Stimulated activated CD4-positive, alpha-beta T cell treated with anti-CD3 and anti-CD28 coated beads, Interleukin-15, amount 100 ng/mL, for 48 hours (primary cell): ENCODE measurements around the gene PTX3.

Source experiments
- DNase-seq, 2 donors: peaks; one replicate each; pipeline ENCODE4 v3.0.0-alpha.2; 2020; ENCODE audit warnings: low read depth in 2 of 2

Gene PTX3

DNA sequence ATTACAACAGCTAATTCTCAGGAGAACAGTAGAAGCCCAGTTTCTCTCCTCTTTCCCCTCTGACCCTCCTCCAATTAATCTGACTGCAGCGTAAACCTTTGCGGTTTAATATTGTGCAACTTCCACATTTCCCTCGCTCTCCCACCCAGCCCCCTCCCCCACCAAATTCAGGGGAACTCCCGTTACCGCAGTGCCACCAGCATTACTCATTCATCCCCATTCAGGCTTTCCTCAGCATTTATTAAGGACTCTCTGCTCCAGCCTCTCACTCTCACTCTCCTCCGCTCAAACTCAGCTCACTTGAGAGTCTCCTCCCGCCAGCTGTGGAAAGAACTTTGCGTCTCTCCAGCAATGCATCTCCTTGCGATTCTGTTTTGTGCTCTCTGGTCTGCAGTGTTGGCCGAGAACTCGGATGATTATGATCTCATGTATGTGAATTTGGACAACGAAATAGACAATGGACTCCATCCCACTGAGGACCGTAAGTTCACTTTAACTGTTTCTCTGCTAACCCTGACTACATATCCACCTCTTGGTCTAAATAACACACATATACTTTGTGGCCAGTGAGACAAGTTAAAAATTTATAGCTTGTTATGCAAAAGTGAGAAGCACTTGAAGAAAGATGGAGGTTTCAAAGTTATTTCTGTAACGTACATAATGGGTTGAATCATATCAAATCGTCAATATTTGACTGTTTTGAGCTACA lies at the start of gene PTX3:
Gene PTX3, plus strand, starts transcription at position 268 of the 709 bp plus-strand sequence. Its CDS starts 84 bp downstream, at position 352.
- no peak for DNase-seq

DNA sequence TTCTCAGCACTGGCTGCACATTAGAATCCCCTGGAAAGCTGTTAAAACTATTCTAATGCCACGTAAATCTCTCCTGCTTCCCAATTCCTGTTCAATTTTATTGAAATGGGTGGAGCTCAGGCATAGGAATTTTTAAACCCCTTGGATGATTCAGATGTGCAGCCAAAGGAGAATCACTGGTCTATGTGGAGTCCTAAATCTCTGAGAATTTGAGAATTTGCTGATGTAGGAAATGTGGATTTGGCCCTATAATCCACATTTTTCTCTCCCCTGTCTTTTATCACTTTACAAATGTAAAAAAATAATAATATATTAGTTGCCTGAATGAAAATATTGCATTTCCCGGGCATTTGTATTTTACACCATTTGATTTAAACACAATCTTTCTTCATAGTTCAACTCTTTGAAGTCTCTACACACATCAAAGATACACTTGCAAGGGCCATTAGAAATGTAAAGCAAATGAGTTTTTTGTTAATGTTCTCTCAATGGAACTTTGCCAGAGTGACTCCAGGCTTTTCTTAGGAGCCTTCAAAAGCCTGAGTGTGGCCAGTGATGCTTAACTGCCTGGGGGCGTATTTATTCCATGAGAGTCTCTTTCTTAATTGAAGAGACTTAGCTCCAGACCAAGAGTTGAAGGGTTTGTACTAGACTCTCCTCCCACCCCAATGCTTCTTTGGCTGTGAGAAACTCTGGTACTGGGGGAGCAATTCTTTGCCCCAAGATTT lies 48.8 kb upstream of the PTX3 start:
- DNase-seq = no peak

DNA sequence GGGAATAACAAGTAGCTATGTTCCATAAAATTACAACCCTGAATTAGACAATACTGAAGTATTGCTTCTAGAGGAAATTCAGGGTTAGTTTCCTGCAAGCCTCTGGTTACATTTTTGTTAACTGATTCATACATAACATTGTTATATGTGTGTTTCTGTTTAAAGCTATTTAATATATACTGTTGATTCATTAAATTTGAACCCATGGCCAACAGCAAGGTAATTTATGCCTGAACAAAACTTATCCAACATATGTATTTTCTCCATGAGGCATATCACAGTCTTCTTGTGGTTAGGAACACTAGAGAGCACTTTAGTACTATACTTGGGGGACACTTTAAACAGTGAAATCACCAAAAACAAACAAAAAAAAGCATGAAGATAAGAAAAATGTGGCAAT lies 47.7 kb upstream of the PTX3 start:
- DNase-seq = no peak

DNA sequence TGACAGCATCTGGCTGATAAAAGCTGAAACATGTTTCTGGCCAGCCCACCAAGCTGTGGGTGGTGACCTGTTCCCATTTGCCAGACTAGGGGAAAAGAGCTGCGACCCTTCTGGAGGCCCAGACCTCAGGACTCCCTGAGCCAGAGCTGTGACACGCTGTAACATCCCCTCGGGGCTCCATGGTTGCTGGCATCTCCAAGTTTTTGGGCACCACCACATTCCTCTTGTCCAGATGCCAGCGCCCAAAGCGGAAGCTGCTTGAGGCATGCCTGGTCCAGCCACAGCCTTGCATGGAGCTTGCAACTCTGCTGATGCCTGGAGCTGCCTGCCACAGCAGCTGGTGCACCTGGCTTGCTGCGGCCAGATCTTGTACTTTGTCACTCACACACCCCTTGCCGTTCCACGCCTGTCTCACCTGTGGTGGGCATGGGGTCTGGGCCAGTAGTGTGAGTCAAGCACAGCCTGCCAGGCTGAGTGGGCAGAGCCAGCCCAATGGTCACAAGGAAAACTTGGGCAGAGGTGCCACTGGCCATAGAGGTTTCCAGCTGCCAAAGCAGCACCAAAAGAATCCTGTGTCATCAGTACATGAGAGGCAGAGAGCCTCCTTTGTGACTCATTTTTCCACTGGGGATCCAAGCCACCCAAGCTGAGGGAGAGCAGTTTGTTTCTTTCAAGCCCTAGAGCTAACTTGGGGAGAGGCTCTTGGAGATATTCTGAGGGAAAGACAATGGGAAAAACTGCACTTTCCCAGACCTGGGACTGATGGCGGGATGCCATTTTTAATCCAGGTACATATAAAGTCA lies 45.7 kb upstream of the PTX3 start:
- DNase-seq = no peak

DNA sequence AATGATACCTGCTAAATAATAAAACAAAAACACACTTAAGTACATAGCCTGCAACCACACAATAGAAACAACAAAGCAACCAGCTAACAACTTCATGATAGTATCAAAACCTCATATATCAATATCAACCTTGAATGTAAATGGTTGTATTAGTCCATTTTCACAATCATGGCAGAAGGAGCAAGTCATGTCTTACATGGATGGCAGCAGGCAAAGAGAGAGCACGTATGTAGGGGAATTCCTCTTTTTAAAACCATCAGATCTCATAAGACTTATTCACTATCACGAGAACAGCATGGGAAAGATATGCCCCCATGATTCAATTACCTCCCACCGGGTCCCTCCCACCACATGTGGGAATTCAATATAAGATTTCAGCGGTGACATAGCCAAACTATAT lies 44.5 kb upstream of the PTX3 start:
- no peak for DNase-seq

DNA sequence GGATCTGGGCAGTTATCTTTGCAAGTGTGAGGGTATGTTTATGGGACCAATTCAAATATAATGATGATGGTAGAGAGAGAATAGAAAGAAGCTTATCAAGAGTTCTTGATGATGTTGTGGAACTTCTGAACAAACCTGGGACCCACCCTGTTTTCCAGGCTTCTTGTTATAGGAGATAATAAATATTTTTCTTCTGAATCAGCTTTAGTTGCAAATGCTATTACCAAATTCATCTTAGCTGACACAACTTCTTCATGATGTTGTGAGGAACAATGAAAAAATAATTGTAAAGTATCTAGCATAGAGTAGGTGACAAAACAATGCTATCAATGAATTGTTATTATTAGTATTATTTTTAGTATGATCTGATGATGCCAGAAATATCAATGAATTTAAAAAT lies 43.5 kb upstream of the PTX3 start:
- DNase-seq = no peak

DNA sequence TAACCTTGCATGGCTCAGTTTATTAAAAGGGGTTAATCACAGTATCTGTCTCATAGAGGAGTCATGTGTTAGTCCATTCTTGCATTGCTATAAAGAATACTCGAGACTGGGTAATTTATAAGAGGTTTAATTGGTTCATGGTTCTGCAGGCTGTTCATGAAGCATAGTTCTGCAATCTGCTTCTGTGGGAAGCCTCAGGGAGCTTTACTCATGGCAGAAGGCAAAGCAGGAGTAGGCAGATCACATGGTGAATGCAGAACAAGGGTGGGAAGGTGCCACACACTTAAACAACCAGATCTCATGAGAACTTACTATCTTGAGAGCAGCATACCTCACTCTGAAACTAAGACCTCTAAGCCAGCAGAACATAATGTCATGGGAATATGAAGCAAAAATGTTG lies 42.2 kb upstream of the PTX3 start:
- no peak for DNase-seq

DNA sequence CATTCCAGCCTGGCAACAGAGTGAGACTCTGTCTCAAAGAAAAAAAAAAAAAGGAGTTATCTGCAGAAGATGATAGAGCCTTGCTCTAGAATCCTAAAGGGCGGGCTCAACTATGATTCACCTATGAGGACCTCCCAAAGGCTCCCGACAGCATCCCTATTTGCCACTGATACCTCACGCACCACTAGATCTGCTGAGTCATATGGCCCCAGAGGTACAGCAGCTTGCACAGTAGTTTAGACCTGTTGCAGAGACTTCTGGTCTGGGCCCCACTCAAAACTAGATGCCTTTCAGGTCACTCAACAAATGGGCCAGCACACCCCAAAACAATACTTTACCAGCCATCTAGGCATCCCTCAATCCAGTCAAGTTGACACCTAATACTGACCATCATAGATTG lies 38.1 kb upstream of the PTX3 start:
- DNase-seq = no peak

DNA sequence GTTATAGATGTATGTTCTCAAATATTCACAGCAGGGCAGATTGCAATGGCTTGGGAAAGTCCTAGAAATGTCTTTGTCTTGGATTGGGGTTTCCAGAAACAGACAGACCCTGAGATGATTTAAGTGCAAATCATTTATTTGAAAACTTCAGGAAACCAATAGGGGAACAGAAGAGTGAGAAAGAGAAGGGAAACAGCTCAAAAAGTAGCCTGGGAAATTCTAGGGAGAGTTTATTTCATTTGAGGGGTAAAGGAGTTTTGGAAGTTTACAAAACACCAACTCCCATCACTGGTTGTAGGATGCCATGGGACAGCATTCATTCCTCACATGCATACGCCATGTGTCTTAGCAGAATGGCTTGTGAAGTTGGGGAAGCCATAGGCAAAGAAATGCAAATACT lies 32.3 kb upstream of the PTX3 start:
- no peak for DNase-seq

DNA sequence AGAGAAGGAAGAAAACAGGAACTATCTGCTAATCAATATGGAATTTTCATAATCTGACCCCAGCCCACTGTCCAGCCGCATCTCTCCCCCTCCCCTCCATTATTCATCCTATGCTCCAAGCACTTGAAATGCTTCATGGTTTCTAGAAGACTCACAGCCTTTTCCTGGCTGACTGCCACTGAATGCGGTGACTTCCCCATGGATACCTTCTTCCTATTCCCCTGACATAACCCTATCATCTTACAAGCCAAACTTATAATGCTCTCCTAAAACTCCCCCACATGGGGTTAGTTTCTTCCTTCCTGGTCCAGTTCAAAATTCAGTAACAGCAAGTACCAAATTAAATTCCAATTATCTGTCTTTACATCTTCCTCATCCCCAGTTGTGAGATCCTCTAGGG lies 31.2 kb upstream of the PTX3 start:
- DNase-seq = no peak

DNA sequence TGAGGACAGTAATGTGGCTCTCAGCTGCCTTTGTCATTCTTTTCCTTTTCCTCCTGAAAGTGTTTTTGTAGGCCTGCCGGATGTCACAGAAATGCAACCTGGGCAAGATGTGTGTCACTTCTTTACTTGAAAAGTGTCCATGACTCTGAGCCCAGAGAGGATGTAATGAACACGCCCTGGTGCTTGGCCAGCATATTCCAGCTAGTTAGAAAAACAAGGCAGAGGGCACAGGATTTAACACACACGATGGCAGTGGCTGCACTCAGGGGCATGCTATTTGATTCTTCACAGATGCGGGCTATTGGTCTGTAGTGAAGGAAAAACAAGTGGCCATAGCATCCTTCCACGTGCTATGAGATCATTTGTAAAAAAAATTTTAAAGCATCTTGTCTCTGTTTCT lies 30.3 kb upstream of the PTX3 start:
- no peak for DNase-seq

DNA sequence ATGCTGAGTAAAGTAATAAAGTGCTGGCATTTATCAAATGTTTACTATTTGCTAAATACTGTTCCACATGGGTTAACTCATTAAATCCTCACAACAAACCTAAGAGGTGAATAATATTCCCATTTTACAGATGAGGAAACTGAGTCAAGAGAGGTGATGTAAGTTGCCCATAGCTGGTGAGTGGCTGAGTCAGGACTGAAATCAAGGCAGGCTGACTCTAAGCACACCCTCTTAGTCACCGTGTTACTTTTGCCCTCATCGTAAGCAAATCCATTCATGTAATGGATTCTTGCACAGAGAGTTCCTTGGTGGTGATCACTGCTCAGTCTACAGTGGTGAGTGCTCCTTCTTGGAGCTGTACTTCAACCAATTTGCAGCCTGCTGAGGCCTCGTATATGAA lies 28.9 kb upstream of the PTX3 start:
- DNase-seq = no peak

DNA sequence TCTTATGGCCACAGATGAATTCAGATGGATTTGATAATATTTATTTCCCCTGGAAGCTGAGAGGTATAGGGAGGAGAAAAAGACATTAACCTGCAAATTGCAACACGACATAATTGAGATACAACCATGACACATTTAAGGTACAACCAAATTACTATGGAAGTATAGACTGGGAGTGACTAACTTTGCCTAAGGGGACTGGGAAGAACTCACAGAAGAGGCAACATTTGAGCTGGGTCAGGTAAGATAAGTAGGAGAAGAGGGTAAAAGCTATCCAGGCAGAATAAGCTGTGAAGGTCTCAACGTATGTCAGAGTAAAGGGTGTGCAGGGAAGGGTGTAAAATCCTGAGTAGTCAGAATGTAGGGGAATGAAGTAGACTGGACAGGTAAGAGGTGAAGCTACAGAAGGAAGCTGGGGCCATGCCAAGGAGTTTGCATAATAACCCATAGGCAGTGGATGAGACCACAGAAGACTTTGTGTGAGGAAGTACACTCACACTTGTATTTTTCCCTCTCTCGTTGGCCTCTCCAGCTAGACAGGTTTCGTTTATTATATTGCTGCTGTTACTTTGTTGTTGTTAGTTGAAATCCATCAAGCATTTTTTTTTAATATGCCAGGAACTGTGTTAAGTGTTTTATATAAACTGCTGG lies 28.0 kb upstream of the PTX3 start:
- no peak for DNase-seq

DNA sequence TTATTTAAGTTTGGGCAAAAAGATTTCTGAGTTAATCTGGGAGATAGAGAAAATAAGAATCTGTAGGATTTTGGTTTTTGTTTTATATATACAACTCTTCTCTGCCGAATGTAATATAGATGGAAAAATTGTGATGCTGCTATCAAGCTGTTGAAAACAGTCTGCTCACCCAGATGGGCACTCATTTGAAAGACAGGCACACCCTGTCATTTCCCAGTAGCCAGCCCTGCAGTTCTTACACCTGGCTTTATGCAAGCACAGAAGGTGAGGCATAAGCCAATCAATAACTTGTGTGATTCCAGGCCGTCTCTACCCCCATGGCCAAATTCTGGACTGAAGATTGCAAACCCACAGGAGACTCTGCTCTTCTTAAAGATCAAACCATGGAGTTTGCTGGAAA lies 27.1 kb upstream of the PTX3 start:
- no peak for DNase-seq

DNA sequence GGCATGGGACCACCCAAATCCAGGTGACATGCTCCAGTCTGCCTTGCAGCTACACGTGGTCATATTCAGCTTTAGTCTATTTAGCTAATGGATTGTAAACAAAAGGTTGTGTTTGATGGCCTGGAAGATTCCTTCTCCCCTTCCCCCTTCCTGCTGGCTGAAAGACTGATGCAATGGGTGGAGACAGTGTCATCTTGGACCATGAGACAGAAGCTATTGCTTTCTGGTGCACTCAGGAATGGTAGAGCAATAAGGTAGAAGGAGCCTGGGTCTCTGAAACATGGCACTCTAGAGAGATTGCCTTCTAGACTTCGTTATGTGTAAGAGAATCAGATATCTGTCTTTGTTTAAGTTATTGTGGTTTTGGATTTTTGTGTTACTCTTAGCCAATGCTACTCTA lies 25.7 kb upstream of the PTX3 start:
- DNase-seq = no peak

DNA sequence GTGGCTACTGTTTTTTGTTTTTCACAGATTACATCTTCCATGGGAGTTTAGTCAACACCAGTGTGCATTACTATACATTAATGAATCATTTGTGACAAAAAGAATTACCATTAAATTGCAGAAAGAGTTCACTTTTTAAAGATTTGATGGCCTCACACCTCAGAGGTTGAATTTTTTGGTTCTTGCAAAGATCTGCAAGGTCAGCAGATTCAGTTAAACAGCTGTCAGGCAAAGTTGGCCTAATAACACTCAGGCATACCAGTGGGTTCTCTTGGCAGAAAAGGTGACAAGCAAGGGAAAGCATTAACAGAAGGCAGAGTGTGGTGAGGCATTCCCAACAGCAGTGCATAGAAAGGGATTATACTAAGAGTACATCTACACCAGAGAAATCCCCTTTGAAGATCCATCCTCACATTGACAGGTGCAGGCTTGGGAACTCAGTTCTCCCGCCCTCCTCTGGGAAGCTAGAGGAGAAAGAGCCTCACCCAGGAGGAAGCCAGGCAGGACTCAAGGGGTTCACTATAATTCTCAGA lies 24.3 kb upstream of the PTX3 start:
- DNase-seq = no peak

DNA sequence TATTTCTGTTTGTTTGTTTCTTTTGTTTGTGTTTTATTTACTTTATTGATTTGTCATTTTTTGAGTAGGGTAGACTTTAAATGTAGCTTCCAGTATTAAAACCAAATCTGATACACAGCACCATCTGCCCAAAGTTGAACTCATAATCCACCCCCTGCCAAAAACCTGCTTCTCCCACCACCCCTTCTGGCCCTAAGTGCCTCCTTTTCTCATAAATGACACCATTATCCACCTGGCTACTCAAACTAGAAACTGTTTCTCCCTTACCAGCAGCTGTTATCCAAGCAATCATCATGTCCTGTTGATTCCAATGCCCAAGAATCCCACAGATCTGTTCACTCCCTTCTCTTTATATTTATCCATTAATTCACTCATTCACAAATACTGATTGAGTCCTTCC lies 21.8 kb upstream of the PTX3 start:
- no peak for DNase-seq

DNA sequence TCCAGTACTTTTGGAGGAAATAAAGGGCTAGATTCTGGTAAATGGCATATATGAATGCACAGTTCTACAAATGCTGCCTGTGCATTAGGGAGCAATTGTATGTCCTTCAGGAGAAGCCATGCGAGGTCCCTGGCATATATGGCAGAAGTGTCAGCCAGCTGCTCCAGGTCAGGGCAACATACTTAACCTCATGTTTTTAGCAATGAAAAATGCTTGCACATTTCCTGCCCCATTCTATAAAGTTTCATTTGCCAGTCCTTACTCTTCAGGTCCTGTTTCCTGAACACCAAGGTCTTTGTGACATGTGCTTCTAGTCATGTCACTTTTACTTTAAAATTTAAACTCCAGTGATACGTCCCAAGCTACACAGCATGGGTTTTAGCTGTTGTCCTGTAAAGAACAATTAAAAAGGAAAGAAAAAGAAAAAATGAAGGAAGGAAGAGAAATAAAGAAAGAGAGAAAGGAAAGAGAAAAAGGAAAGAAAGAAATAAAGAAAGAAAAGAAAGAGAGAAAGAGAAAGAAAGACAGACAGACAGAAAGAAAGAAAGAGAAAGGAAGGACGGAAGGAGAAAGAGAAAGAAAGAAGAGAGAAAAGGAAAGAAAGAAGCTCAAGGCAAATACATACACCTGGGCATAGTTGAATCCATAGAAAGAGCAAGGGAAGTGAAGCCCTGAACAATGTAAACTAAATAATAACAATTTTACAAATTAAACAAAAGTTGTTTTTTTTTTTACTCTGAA lies 20.1 kb upstream of the PTX3 start:
- no peak for DNase-seq

DNA sequence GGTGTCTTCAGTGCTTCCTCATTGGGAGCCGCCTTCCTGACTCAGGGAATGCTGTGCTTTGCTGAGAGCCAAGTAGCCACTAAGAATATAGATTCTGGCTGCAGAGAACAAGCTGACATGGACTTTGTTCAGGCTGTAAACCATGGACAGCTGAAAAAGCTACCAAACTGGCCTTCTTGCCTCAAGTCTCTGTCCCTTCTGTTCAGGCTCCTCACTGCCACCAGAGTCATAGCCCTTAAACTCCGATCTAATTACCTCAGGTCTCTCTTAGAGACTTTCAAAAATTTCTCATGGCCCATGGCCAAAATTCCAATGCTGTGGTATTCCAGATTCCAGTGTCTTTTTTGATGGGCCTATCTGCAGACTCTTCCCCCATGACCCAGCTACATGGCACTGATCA lies 19.4 kb upstream of the PTX3 start:
- DNase-seq = no peak

DNA sequence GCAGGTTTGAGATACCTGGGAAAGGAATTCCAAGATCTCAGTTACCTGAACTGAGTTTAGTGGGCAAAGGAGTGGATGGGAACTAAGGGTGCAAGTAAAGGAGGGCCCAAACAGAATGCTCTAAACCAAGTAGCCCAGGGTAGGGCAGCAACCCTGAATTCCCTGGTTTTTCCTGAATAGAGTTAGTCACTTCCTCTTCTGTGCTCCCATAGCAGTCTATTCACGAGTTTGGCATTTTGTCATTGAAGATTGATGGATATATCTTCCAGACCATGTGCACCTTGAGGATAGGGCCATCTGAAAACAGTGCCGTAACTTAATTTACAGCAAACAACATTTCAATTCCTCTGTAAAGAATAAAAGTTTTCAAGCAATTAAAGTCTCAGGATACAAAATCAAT lies 18.5 kb upstream of the PTX3 start:
- no peak for DNase-seq

DNA sequence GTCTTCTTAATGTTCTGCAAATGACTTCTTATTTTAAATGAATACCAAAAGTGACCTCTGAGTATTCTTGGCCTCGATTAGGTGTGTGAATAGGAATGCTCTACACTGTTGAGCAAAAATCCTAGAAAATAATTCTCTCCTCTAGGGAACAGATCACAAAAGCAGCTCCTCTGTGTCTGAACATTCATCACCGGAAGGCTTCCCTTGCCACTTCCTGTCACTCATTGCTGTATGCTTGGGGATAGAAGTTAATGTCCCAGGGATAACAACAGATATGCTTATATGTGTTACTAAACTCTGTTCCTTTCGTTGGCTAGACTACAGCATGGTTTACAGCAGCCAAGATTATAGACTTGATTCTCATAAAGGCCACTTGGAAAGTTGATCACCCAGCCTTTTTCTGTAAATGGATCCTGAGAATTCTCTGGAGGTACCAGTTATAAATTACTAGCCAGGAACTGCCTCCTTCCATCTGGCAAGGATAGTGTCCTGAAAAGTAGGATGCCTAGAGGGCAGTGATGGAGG lies 16.0 kb upstream of the PTX3 start:
- no peak for DNase-seq
